HG03521 (cell line): ENCODE data around the gene KRT13.

Experiments used
- ATAC-seq: cut with Tn5 transposase; IDR thresholded peaks from one replicate; pipeline ENCODE4 v1.9.1; 2021; ENCODE audit warnings: mild to moderate bottlenecking, moderate library complexity; ENCODE audit not compliant: unreplicated experiment

Gene KRT13

DNA sequence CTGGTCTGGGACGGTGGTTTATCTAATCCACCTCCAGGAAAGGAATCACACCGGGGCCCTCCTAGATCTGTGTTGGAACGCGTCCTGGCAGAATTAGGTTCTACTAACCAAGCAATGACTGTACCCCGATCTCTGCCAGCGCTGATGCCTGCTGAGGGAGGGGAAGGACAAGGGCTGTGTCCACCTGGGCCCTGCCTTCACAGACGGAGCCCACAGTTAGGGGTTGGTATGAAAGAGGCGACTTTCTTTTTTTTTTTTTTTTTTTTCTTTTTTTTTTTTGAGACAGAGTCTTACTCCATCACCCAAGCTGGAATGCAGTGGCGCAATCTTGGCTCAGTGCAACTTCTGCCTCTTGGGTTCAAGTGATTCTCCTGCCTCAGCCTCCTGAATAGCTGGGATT lies 32.6 kb upstream of the KRT13 start:
- no peak for ATAC-seq

DNA sequence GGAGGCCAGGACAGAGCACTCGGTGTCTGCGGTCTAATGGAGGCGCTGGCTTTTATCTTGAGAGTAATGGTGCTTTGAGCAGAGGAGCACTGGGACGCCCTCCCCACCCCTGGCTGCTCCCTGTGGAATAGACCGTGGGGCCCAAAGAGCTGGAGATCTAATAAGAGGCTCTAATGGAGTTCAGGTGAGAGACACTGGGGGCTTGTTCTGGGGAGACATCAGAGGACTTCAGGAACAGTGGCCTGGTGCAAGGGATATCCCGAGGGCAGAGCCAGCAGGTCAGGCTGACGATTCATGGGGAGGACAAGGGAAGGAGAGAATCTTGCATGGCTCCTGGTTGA lies 32.2 kb upstream of the KRT13 start:
- ATAC-seq: no peak

DNA sequence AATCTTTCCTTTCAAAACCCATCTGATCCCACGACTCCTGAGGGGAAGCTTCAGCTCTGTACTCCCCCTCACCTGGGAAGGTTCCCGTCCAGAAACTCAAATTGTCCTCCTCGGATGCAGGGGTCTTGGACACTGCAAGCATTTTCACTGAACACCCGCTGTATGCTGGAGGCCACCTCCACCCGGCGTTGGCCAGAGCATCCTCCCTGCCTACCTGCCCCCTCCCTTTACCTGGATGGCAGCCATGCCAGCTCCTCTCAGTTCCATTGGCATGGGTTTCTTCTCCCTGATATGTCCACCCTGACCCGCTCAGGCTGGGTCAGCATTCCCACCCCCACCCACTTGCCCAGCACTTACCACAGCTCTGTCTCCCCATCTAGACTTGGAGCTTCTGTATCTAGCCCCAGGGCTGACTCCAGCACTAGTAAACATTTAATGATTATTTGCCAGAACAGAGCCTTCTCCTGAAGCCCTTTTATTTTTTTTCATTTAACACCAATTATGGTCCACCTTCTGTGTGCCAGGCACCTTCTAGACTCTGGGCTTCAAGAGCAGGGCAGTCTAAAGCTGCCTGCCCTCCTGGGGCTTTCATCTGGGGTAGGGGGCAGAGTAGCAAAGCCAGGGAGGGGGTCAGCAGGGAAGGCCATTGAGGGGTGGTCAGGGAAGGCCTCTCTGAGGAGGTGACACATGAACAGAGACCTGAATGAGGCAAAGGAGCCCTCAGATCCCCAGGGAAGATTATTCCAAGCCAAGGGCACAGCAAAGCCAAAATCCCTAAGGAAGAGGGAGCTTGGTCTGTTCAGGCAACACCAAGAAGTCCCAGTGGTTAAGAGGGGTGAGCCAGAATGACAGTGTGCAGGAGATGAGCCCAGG lies 31.6 kb upstream of the KRT13 start:
- no peak for ATAC-seq

DNA sequence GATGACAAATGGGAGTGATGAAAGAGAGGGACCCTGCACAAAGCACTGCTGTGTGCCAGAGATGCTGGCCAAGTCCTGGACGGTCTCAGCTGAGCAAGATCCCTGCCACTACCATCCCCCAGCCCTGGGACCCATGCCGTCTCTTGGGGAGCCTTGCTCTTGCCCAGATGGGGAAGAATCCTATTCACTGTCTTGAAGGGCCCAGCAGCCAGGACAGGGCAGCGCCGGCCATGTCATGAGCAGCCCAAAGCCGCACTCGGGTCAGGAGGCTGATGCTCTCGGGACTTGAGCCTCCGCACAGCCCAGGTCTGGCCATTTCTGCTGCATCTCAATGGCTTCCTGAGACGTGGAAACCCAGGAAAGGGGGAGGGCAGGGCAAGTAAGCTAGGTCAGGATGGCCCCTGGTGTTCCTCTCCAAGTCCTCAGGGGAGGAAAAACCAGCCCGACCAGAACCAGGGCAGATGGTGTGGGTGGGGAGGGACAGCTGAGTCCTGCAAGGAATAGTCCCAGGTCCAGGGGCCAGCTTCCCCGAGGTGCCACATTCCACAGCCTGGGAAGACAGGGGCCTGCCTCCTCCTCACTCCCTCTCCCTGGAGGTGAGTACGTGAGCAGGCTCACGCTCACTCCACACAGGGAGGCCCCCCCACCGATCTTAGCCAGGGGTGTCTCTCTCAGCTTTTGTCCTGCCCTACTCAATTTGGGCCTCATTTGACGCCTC lies 30.5 kb upstream of the KRT13 start:
- no peak for ATAC-seq

DNA sequence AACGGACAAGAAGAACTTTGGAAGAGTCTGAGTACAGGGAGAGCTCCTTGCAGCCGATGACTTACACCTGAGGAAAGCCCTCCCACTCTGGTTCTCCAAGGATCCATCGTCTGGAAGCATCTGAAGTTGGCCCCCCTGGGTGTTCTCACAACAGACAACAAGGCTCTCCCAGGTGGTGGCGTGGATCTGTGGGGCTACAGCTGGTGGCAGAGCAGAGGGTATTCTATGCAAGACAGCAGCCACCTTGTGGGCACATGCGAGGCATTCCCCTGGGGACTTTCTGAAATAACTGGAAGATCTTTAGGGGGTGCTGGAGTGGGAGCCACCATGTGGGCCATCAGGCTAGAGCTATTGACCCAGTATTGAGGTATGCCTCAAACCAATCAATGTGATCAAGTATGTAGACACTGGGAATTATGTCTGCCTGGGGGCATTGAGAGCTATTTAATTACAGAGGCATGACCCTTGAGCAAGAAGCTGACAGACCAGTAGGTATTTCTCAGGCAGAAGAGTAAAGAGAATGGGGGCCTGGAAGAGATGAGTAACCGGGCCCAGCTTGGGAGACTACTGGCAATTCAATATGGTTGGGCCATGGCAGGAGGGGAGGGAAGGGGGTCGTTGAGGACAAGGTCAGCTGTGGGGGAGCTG lies 29.6 kb upstream of the KRT13 start:
- ATAC-seq: no peak

DNA sequence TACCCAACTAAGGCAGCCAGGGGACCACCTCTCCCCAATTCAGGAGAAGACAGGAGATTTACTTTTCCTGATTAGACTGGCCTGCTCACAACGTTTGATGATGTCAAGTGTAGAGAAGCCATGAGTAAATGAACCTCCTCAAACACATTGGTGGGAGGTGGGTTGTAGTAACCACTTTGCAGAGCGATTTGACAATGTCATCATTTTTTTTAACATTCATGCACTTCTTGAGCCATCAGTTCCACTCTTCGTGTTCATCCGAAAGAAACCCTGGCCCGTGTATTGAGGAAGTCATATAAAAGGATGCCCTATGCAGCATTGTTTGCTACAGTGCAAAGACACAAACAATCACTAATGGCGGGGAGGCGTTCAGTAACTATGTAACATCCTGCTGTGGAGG lies 28.2 kb upstream of the KRT13 start:
- ATAC-seq: no peak

DNA sequence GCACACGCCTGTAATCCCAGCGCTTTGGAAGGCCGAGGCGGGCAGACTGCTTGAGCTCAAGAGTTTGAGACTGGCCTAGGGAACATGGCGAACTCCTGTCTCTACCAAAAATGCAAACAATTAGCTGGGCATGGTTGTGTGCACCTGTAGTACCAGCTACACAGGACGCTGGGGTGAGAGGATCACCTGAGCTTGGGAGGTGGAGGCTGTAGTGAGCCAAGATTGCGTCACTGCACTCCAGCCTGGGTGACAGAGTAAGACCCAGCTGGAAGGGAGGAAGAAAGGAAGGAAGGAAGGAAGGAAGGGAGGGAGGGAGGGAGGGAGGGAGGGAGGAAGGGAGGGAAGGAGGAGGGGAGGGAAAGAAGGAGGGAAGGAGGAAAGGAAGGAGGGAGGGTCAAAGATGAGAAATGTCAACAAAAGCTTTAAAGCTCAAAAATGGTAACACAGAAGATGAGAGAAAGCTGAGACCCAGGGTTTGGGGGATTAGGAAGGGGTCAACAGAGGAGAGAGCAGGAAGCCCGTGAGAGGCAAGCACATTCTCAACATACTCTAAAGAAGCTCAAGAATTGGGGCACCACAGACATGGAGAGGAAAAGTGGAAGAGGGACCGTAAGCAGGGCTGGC lies 27.6 kb upstream of the KRT13 start:
- no peak for ATAC-seq

DNA sequence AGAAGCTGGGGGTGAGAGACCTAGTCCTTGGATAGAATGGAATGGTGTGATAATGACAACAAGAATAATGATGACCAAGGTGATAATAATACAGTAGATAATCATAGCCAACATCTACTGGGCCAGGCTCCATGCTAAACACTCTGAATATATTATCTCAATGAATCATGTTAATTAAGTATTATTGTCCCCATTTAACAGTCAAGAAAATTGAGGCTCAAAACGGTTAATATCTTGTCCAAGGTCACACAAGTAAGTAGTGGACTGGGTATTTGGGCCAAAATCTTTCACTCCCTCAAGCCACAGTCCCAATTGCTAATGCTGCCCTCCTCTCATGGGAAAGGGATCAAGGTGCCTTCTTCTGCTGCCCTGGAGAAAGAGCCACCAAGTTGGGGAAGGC lies 26.6 kb upstream of the KRT13 start:
- ATAC-seq: no peak

DNA sequence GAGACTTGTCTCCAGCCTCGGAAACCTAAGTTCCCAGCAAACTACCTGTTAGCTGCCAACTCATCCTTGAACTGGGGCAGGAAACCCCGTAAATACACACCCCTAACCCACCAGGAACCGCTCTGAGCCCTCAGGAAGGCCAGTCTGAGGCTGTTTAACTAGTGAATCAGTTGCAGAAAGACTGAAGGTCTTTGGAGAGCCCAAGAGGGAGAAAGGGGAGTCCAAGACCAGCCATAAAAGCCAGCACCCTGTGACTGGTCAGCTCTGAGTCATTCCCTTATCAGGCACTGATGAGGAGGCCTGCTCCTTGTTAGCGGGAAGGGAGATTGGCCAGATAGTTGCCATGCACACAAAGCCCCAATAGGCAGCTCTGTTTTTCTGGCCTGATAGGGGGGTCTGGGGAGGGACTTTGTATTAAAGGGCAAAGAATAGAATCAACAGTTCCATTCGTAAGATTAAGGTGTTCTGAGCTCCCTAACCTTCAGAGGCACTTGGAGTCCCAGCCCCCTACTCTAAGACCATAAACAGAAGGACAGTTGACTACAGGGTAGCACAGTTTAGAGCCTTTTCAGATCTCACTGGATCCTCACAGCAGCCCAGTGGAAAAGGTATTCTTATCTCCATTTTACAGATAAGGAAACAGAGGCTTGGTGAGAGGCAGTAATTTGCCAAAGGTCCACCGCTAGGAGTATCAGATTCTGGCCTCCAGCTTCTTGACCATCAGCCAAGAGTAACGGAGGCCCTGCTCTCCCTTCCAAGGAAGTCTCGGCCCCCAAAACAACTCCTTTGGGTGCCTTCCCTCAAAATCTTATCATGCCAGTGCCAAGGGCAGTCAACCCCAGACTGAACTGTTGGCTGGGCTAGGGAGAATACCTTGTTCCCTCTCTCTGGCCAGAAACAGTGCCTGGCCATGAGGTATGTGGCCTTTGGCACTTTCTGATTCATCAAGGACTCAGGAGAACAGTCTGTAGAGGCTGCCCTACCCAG lies 24.9 kb upstream of the KRT13 start:
- ATAC-seq: no peak

DNA sequence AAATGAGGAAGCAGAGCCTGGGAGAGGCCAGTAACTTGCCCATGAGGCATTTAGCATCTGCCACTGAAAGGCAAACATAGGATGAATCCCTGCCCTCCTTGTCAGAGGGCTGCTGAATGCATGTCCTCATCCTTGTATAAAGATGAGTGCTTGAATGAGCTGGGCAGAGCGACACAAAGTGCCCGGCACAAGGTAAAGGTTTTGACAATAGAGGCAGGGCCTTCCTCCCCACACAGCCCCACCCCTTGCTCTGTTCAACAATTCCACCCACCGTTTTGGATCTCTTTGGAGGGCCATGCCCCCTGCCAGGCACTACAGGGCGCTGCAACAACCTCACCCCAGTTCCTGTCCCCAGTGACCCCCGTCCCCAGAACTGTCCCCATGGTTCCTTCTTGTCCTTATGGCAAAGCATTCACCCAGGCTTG lies 24.1 kb upstream of the KRT13 start:
- no peak for ATAC-seq

DNA sequence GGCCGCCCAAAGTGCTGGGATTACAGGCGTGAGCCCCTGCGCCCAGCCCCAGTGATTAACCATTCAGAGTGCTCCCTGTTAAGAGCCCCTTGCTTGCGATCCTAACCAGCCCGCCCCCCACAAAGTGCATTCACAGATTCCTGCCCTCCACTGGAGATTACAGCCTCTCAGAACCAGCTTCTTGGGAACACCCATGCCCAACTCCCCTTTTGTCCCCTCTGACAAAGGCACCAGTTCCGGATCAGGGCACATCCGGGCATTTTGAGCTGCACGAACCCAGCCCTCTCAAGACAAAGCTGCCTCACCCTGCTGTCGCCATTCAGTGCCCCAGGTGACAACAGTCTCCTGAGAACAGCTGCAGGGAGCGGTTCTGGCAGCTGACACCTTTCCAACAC lies 23.5 kb upstream of the KRT13 start:
- no peak for ATAC-seq

DNA sequence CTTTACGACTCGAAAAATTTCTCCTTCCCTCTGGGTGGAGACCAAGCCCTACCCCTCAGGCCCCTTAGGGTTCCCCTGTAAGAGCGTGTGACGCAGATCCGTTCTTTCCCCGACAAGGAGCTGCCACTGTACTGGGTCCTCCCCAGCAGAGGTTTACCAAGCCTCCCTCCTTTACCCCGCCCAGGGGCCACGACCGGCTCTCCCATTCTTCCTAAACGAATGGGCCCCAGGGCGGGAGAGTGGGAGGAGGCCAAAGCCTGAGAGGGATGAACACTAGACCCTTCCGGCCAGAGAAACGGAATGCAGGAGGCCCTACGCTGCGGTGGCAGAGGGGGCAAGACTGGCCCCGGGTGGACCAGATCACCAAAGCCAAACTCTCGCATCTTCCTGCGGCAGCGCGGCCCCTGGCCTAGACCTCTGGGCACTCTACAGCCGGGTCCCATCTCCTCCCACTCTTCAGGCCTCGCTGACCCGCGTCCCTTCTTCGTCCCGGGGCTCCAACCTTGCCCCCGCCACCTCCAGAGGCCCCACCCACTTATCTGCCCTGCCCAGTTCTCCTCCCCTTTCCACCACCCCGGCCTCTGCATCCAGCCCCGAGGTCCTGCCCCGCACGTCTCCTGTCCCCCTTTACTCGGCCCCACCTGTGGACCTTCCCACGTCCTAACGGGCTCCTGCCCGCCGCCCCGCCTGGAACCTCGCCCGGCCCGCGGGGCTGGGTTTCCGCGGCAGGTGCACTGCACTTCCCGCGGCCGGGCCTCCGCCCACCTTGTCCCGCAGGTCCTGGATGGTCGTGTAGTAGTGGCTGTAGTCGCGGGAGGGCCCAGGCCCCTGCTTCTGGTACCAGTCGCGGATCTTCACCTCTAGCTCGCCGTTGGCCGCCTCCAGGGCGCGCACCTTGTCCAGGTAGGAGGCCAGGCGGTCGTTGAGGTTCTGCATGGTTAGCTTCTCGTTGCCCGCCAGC lies 21.9 kb upstream of the KRT13 start:
- no peak for ATAC-seq

DNA sequence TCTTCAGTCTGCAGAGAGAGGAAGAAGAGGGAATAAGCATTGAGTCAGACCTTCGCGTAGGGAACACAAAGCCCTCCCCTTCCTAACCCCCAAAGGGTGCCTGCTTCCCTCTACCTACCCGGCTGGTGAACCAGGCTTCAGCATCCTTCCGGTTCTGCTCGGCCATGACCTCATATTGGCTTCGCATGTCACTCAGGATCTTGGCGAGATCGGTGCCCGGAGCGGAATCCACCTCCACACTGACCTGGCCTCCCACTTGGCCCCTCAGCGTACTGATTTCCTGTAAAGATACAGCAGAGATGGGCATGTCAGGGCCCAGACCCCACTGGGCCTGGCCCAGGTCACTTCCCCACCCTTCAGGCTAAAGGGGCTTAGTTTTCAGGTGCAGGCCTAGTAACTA lies 18.8 kb upstream of the KRT13 start:
- no peak for ATAC-seq

DNA sequence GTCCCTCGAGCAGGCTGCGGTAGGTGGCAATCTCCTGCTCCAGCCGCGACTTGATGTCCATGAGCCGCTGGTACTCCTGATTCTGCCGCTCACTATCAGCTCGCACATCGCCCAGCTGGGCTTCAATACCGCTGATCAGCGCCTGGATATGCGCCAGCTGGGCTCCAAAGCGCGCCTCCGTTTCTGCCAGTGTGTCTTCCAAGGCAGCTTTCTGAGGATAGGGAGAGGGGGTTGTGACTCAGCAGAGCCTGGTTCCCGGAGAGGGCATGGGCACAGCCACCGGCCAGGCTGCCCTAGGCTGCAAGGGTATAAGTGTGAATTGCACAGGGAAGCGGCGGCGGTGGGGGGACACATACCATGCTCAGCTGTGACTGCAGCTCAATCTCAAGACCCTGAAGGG lies 18.4 kb upstream of the KRT13 start:
- no peak for ATAC-seq

DNA sequence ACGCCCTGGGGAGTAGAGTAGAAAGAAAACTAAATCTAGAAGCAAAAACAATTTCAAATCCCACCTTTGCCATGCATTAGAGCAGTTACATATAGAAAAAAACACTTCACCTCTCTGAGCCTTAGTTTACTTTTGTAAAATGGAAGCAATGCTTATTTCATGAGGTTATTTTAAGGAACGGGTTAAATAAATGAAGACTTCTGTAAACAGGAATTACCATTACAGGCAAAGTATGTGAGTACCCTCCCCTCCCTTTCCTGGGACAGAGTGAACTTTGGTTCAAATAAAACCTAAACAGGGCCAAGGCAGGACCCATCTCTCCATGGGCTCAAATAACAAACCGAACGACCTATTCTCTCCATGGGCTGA lies 17.8 kb upstream of the KRT13 start:
- ATAC-seq: no peak

DNA sequence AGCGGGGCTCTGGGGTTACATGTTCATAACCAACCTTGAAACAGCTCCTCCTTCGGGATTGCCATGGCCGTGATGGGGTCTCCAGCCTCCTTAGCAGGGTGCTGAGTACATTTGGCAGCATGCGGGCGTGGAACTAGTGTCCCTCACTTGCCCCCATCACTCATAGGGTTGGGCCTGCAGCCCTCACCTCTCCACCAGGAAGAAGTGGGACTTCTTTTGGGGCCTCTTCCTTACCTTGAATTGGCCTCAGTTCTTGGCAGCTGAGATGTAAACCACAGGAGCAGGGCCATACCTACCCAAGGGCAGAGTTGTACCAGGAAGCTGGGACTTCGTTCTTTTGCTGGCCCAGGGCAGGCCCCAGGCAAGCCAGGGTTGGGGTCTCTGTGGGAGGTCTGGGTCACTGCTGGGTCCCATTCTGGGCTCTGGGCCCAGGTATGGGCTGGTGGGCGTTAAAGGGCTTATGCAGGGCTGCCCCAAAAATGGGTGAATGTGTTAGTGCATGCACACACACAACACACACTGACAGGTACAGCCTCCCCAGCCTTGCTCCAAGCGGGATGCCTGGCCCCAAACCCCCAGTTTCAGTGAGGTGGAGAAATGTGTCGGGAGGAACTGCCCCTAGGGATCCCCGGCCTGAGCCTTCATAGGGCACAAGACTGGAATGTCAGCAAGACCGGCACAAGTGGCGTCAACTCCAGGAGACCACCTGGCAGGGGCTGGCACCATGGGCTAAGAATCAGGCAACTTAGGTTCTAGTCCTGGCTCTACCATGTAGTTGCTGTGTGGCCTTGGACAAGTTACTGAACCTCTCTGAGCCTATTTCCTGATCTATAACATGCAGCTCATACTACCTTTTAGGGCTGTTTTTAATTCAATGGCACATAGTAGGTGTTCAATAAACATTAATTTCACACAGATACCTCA lies 17.2 kb upstream of the KRT13 start:
- ATAC-seq: no peak

DNA sequence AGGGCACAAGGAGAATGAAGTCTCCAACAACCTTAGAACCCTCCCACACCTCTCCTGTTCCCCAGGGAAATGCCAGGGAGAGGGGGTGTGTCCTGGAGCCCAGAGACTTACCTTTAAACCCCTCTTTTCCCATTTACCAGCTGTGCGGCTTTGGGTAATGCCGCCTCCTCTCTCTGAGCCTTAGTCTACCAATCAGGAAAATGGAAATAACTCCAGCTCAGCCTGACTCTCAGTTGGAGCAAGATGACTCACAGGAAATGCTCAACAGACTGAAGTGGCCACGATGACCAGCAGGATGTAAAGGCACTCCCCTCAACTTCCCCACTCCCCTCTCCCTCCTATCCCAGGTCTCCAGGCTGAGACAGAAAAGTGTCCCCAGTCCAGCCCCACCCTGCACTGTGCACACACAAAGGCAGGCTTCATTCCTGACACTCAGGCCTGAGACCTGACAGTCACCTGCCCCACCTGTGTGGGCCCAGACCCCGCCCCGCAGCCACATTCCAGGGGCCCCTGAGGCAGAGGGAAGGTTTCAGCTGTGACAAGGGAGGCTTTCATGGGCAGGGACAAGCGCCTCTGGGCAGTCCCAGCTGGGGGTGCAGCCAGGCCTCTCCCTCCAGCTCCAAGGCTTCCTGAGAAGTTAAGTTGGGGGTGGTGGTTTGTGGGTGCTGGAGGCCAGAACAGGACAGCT lies 16.3 kb upstream of the KRT13 start:
- ATAC-seq: no peak
